NCI-H446 treated with DMSO at 0.1 percent for 48 hours (cell line): ENCODE measurements around the gene KLF7.
A peak's percentile ranks its signal among the peaks of the same experiment; 100 is the strongest.

Experiments
- DNase-seq: peaks from one replicate; lab custom pipeline; 2025; lab: John Stamatoyannopoulos, UW

The KLF7 gene

DNA sequence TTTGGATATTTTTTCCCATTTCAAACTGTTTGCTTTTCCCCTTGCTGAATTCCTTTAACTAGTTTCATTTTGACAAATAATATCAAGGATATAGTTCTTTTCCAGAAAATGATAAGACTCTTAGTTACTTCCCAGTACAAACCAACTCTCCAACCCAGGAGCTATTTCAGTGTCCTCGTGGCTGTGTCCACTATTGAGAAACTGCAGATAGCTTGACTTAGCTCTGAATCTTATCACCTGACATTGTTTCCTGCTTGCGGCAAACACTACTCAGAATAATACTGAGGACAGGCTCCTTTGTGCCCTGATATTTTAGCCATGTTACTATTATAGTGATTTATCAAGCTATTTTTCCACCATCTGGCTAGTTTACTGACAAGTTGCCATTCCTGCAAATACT lies 74.6 kb downstream of the KLF7 start:
- DNase-seq = no peak

DNA sequence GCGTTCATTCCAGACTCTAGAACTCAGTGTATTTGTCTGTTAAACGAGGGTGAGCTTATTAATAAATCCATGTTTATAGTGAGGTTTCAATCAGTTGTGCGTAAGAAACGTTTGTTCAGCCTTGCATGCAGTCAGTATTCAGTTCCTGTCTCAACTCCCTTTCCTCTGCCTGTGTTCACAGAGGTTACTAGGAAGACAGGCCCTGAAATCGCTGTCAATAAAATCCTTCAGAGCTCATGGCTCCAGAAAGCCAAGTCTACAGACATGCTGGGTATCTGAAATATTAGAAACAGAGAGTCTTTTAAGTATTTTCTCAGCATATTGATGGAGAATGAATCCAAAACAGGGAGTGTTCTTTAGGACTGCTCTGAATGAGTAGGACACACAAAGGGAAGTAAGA lies 75.4 kb downstream of the KLF7 start:
- DNase-seq = no peak

DNA sequence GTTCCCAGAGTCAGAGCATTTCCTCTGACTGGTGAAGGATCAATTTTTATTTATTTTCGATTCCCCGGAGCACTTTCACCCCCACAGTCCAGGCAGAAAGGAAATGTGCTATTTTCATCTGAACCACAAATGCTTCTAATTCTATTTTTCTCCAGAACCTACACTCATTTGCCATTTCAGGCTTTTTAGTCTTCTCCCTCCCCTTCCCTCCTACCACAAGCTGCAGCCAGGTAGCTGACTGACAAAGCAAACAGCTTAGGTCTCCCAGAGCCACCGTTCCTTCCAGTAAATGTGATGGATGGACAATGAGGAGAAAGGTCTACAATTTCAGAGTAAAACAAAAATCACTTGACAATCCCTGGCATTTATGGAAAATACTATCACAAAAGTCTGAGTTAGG lies 76.9 kb downstream of the KLF7 start:
- no peak for DNase-seq

DNA sequence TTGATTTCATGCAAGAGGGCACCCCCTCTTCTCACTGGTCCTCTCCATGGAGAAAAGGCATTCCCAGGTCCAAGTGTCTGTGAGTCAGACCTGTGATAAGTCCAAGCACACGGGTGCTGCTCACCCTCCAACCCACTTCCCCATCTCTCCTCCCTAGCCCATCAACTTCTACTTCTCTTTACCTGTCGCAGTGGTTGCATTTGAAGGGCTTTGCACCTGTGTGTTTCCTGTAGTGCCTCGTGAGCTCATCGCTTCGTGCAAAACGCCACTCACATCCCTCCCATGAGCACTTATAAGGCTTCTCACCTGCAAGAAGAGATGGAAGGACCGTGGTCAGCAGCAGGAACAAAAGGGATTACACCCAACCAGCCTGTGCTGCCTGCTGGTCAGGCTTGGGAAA lies 77.5 kb downstream of the KLF7 start:
- DNase-seq = no peak

DNA sequence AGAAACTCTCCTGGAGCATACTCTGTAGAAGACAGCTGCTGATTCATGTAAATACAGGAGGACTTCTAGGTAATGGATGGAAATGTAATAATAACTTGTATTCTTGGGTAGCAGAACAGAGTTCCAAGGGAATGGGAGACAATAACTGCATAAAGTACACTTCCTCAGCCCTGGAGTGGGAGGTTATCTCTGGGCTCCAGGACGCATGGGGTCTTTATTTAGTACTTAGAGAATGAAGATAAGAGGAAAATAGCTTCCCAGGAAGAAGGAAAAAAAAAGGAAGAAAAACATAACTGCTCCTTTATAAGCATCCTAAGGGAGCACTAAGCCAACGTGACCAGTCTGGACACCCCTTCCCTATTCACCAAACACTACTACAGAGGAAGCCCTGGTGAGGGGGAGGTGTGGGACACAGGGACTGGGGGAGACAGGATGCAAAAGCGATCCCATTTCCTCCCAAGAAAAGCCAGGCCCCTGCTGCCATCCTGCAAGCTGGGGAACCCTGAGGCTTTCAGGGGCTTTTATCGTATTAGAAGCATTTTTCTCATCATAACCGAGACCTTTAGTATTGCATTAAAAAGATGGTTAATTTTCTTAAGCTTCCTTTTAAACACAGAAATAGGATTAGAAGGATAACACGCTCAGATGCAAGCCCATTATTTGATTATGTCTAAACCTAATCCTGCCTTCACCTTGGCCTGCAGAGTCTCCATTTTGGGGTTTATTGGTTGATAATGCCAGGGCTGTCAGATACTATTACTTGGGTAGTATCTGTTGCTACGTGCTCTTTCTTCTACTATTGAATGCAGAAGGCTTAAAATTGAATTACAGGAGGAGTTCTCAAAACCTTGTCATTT lies 78.5 kb downstream of the KLF7 start:
- no peak for DNase-seq

DNA sequence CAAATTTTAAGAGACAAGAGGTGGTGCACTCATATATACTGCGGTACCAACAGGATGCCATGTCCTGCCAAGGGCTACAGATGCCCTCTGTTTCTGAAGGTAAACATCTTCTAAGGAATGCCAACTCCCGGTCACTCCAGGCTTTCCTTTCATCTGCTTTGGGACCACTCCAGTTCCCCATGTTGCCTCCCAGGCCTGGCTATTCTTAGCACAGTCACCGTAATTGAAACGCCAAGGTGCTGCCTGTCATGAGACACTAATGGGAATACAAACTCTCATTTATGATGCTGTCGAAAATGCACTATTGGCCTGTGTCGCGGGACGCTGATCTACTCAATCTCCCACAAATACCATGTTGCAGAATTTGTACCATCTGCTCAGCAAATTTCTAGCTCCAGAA lies 79.6 kb downstream of the KLF7 start:
- peak; percentile 72 for DNase-seq

DNA sequence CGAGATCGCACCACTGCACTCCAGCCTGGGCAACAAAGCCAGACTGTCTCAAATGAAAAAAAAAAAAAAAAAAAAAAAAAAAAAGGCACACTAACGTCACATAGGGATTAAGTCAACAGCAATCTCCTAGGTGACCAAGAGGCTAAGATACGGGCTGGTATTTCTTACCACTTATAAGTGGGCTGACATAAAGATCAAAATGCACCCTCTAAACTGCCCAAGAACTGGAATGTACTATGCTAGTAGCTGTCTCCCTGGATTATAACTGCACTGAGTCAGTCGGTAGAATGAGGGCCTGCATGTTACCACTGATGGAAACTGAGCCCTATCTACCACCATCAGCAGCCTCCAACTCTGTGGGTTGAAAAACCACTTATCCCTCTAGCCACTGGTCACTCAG lies 80.6 kb downstream of the KLF7 start:
- no peak for DNase-seq

DNA sequence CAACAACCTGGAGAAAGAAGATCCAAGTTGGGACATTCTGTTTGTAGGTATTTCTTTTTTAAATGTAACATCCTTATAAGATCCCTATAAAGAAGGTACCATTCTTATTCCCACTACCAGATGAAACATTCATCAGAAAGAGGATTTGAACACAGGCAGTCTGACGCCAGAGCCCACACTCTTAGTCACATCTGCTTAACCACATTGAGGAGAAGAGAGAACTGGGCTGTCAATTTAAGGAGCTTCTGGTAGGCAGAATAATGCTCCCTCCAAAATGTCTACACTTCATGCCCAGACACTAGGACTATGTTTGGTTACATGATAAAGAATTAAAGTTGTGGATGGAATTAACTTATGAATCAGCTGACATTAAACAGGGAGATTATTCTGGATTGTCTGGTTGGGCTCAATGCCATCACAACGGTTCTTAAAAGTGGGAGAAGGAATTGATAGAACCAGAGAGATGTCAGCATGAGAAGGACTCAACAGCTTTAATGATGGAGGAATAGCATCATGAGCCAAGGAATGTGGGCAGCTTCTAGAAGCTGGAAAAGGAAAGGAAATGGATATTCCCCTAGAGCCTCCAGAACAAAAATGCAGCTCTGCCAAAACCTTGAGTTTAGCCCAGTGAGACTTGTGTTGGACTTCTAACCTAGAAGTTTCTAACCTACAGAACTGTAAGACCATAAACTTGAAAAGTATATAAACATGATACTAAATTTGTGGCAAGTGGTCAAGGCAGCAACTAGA lies 82.2 kb downstream of the KLF7 start:
- DNase-seq = no peak

DNA sequence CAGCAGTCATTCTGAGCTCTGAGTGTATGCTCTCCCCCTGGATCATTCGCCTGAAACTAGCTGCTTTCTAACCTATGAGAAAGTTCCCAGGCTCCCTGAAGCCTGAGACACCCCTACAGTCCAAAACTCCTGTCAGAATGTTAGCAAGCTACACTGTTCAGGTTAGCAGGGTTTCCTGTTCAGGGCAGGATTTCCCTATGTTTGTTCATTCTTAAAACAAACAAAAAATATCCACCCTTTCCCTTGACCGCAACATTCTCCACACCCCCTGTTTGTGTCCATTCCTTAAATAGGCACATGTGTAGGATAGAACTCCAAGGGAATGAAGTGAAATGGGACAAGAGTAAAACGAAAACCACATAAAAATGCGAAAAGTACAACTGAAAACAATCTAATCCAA lies 83.1 kb downstream of the KLF7 start:
- DNase-seq = no peak

DNA sequence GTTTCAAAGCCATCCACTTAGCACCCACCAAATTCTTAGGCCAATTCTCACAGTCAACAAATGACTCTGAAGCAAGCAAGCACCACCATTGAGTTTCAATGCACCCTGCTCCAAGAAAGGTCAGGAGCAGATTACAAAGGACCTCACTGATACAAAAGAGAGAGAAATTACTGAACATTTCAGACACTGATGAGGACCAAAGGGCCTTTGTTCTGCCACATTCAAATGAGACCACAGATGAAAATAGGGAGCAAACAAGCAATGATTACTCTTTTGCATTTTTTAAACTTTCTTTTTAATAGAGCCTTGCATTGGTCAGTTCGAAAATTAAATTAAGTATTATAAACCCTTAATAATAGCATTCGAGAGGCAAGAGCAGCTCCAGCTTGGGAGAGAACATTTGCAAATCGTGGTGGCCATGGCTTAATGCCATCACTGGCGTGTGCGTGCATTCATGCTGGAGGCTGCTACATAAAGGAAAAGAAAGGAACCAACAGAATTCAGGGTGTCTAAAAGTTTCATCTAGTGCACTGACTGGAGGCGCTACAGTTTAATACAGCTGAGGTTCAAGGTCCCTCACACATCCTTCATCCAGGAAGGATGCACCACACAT lies 87.5 kb downstream of the KLF7 start:
- DNase-seq = no peak

DNA sequence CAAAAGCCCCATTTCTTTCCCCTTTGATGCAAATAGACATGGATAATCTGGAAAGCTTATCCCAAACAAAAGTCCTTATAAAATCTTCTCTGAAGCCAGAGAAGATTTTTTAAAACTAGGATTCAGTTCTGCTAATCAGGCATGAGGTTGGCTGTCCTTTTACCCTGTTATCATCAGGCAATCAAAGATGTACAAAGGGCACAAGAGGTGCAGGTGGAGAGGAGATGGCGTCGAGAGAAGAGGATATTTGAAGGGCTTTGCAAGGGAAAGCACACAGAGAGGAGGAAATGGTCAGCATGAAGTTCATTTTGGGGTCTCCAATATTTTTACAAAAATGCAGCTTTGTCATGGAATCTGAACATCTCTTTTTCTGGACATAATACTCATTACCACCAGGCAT lies 88.5 kb downstream of the KLF7 start:
- DNase-seq = no peak

DNA sequence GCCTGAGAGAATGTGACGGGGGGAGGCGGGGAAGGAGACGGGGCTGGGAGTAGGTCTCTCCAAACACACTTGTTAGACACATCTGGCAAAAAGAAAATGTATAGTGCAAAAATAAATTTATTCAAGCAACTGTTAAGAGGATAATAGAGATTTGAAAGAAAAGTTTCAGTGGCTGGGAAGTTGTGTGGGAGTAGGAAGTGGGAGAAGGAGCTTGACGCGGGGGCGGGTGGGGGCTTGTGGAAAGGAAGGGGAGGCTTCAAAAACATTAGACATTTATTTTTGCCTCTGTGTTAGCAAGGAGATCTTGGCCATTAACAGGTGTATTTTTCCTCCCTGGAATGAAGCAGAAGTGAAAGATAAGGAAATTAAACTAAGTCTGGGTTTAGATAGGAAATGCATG lies 90.3 kb downstream of the KLF7 start:
- no peak for DNase-seq

DNA sequence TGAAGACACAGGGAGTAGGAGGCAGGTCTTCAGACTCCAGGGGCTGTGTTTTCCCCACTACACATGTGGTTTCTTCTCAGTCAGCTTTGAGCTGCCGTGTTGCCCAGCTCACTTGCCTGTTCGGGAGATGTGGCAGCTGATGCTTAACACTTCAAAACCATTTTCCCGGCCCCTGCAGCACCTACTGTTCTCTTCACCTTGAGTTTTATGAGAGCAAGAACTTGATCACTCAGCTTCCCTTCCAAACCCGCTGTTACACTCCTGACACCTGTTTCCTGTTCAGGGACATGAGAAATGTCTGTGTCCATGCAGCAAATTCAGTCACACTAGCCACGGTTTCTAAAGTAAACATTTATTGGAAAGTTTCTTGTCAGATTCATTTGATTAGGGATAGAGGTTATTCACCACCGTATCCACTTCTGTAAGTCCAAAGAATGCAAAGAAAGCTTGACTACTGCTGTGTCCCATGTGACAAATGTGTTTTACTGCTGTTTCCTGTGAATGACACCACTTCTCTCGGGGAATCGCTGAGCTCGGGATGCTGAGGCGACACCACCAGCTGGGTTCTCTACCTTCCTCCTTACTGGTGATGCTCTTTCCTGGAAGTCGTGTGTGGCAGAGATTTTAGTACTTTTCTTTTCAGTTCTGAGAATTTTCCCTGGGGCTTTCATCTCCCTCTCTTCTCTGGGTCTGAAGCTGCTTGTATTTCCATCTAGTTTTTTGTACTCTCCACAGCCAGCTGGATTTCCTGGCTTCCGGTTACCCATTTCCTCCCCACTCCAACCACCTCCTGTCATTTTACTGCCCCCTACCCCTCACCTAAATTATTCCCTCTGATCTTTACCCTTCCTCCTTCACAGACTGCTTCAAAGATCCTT lies 91.7 kb downstream of the KLF7 start:
- no peak for DNase-seq

DNA sequence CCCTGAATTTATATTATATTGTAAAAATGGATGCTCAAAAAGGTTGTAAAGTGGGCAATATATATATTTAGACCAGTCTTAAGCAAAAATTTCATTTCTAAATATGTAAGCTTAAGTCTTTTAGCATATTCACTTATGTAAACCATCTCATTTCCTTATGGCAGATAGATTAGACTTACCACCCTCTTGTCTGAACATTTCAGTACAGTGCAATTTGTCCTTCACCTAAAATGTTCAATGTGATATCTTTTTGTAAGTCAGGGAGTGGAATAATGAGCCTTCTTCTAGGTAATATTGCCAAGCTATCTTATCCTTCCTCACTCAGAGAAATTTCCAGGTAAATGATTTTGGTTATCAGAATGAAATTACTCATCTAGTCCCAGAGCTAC lies 92.3 kb downstream of the KLF7 start:
- DNase-seq = no peak

DNA sequence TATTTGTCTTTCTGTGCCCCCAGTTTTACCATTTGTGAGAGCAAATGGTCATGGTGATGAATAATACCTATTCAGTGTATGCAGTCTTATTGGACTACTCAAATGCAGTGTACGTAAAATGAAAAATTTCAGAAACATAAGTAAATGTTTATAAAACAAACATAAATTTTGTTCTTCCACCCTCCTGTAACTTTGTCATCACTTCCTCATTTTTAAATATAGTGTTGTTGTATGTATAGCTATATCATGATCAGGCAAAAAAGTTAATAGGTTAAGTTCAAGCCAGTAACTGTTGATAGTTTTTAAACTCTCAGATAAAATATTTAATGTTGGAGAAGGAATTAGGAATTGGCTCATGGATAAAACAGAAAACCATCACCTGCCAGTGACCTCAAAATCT lies 93.2 kb downstream of the KLF7 start:
- no peak for DNase-seq

DNA sequence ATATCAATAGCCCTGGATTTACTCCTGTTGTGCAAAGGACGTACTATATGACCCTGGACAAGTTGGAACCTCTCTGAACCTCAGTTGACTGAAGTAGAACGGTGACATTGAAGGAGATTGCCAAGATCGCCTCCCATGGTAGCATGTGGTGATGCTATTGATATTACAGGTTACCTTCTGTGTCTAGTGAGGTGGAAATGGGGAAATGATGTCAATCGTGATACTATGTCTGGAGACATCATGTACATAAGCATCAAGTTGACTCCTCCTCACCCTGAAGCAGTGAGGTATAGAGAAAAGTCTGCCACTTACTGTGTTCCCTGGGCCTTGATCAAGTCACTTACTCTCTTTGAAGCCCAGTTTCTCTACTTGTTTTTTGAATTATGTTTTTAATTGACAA lies 93.9 kb downstream of the KLF7 start:
- no peak for DNase-seq

DNA sequence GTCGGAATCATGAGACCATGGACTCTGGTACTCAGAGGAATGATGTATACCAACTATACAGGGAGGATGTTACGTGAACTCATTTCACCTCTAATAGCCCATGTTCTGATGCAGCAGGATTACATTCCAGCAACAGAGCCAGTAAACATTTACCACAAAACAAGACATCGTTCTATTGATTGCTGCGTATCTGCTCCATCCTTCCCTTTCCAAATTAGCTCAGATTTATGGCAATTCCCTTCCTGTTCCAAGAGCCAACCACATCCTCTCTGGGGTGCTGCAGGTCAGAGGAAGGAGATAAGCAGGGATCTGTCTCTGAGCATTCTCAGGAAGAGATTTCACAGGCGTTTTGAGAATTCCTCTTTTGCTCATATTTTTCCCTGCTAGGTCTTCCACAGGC lies 98.3 kb downstream of the KLF7 start:
- DNase-seq = no peak

DNA sequence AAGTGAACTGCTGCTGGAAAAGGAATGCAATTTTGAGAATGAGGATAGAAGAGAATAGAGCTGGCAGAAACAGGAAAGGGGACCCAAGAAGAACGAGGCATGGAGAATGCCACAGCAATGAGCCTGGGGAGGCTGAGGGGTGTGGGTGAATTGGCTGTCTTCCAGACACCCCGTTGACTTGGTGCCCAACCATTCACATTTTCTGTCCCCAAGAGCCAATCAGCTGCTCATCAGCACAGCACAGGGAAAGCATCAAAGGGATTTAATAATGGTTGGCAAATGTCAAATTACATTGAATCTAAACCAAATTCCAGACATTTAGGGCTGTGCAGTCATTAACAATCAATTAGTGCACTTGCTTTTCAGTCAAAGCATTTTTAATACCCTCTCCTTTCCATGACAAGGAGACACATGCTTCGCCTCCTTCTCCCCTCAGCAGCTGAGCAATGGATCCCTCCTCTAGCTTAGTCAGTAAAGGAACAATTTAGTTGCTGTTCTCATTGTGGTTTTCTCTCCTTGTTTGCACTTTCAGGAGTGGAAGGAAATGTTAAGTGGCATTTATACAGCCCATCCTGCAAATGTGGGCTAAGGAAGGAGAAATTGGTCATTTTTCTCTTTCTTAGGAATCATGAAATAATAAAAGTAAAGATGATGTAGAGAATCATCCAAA lies 98.8 kb downstream of the KLF7 start:
- no peak for DNase-seq

DNA sequence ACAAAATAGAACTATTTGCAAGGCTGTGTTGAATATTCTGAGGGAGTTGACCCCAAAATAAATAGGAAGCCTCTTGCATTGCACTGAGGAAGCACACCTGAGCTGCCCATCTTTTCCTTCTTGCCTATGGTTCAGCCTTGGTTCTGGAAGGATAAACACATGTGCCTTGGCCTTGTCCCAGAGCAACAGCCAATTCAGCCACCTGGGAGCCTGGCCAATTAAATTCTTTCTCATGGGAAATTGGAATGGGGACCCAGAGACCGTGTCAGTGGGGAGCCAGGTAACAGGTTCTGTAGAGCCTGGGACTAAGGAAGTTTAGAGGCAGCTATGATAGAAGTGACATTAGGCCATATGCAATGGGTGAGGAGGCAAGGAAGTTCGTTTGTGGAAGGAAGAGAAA lies 99.6 kb downstream of the KLF7 start:
- DNase-seq = no peak

DNA sequence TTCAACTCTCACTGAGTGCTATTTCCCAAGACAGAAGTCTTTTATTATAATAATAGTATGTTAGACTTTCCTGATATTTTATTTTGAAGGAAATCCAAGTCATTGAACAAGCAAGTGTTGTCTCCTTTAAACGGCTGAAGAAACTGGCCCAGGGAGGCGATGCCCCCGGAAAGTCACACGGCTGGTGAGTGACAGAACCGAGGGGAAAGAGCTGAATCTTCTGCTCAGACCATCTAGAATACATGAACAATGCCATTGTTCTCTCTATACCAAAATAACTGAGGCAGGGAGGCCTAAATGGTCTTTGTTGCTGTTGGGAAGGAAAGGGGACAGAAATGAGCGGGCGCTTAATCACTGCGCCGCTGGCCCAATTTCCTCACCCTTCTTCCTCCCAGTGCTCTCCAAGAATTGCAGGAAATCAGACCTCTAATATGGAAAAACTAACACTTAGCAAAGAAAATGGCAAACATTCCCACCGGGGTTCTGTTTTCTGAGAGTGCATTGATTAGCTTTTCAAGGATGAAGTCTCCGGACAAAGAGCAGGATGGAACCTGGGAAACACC lies 101.5 kb downstream of the KLF7 start:
- no peak for DNase-seq

DNA sequence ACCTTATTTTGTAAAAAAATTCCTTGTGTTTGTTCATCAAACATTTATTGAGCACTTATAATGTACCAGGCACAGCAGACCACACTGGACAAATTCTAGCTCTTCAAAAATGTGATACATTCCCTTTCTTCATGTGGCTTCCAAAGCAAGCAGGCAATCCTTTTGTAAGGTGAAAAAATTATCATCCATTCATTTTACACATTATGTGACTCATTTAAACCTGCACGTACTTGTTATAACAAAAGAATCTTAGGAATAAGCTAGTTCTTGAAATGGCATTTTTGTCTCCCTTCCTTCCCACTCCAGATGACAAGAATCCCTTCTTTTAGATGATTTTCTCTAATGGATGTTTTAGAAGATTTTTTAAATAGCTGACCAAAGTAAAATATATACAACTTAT lies 104.6 kb downstream of the KLF7 start:
- no peak for DNase-seq
